Measurements from ENCODE around the gene UNC13B. TPM values are rescaled to one million over a fixed set of nuclear protein-coding genes. Genes with fewer than 3 reads are reported as not detected.

Gene UNC13B
- total and polyA plus RNA-seq, 2 of the 8 experiments (the other 6 are each of a cell fraction or from before 2014, with no cell fraction given): 23.1 to 51.7 TPM

DNA sequence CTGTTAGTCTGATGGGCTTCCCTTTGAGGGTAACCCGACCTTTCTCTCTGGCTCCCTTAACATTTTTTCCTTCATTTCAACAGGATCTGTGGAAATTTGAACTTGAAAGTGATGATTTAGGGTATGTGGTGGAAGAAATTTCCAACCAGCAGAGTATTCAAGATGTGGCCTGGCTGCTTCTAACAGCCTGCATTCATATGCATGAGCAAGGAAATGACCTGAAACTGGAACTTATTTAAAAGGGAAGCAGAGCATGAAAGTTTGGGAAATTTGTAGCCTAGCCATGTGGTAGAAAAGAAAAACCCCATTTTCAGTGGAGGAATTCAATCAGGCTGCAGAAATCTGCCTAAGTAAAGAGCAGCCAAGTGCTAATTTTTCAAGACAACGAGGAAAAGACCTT lies 41.7 kb downstream of the UNC13B start:
- Histone ChIP-seq H3K36me3 (ENCODE audit: control insufficient read depth in 2 of 4, insufficient read depth in 4 of 4, low read length in 3 of 4) (0 out of 8 replicates have a peak, but pooled peaks cover 0 to 6% (median 0%) of the 10 kb centered on the region in 4 experiments), H3K23me2 (ENCODE audit: low read depth, low read length) (no peaks in the 10 kb centered on the region), H4K20me1 (replicated peaks in 1 of 2; ENCODE audit: control insufficient read depth in 1 of 2, insufficient read depth in 2 of 2, low read length in 2 of 2) (no peaks in the 10 kb centered on the region), H2BK20ac (ENCODE audit: low read length) (no peak overlapping the region), H2AFZ (ENCODE audit: low read length) (no peak overlapping the region), H2BK120ac (replicated peaks; ENCODE audit: low read depth, low read length) (no peak overlapping the region), H3K9ac (replicated peaks in 1 of 4; ENCODE audit: extremely low read depth in 1 of 4, low read depth in 3 of 4, low read length in 3 of 4) (no peak overlapping the region), H4K8ac (ENCODE audit: extremely low read depth, insufficient read depth, low read length) (no peak overlapping the region), H3K4me1 (replicated peaks in 1 of 4; ENCODE audit: control insufficient read depth in 3 of 4, insufficient read depth in 4 of 4, low read length in 3 of 4) (no peaks in the 10 kb centered on the region), H3K4me3 (ENCODE audit: extremely low read depth in 1 of 4, insufficient read depth in 2 of 4, low read depth in 3 of 4, low read length in 4 of 4) (no peak overlapping the region), H2BK5ac (ENCODE audit: low read depth, low read length) (no peak overlapping the region), H3K79me1 (ENCODE audit: low read depth, low read length) (no peaks in the 10 kb centered on the region; the same call in 1 of the 2 replicates), H4K91ac (replicated peaks; ENCODE audit: insufficient read length, low read length) (no peak overlapping the region), H3K18ac (ENCODE audit: extremely low read depth, low read length) (no peak overlapping the region), H3K4me2 (ENCODE audit: insufficient read depth in 1 of 2, low read depth in 2 of 2, low read length in 2 of 2) (no peak overlapping the region), H3K27ac (ENCODE audit: low read depth, low read length) (no peak overlapping the region), H2AK5ac (ENCODE audit: low read depth, low read length) (no peak overlapping the region), H2BK15ac (ENCODE audit: low read length) (no peak overlapping the region), H3K4ac (replicated peaks; ENCODE audit: insufficient read length, low read depth, low read length) (no peak overlapping the region), H3K23ac (ENCODE audit: insufficient read length) (no peak overlapping the region), H3K9me3 (ENCODE audit: insufficient read depth in 2 of 2, low read depth in 1 of 2, low read length in 1 of 2) (peaks cover 13 to 16% of the 10 kb centered on the region in 2 experiments; a peak in 3 of 4 replicates), H3K56ac (replicated peaks; ENCODE audit: insufficient read length, low read depth, low read length) (no peak overlapping the region), H2BK12ac (ENCODE audit: low read depth, low read length) (no peak overlapping the region), H3K14ac (ENCODE audit: insufficient read length) (no peak overlapping the region), H3K27me3 (replicated peaks in 1 of 4; ENCODE audit: control insufficient read depth in 3 of 4, extremely low read depth in 1 of 4, insufficient read depth in 3 of 4, low read length in 3 of 4) (no peaks in the 10 kb centered on the region), H3K79me2 (ENCODE audit: control insufficient read depth in 1 of 2, insufficient read depth in 2 of 2, low read length in 2 of 2) (peaks cover 0 to 11% of the 10 kb centered on the region in 2 experiments; a peak in 1 of 4 replicates), H4K5ac (ENCODE audit: insufficient read length, low read depth, low read length) (no peak overlapping the region)
- DNase-seq (ENCODE audit: low read depth in 1 of 2, low spot score in 2 of 2) (no peak), FAIRE-seq (no peak)
- CTCF ChIA-PET (ENCODE audit: partially characterized antibody): no interaction called here
- POLR2A ChIA-PET (ENCODE audit: partially characterized antibody): no interaction called here
- WGBS, 2 experiments (ENCODE audit: extremely low coverage in 1 of 2, insufficient coverage in 1 of 2, insufficient read length in 1 of 2, insufficient replicate concordance in 2 of 2, low coverage in 1 of 2, low lambda C conversion rate in 2 of 2, missing lambda C conversion rate in 1 of 2): 86% methylated on average over 2 of the region's 2 CpGs; no CpG with 5 or more reads in 1 of the 2 experiments
- no peak for TF ChIP-seq NANOG (IDR thresholded peaks at IDR 0.05; ENCODE audit: insufficient read depth, low read depth, low read length, poor library complexity, severe bottlenecking)
